Endothelial cell of umbilical vein (primary cell): ENCODE measurements around the gene RALA. TPM values are rescaled to one million over a fixed set of nuclear protein-coding genes. Genes with fewer than 3 reads are reported as not detected.

Experiments used
- BruUV-seq: library from RNA; stranded (reverse); fragments of 400-500 nt; replicated peaks from 2 replicates; lab custom pipeline; 2021; lab: Mats Ljungman, UMichigan
- CTCF ChIA-PET: fragments of 300-600, 350-600 bp; sonication (Branson Sonifier 250); formaldehyde crosslinking; loops from one replicate; lab custom pipeline; 2021; ENCODE audit warnings: antibody characterized with exemption, inconsistent platforms; lab: Charles Lee
- POLR2A ChIA-PET: fragments of 300-600, 350-600 bp; sonication (Branson Sonifier 250); formaldehyde crosslinking; loops from one replicate; lab custom pipeline; 2021; ENCODE audit warnings: antibody characterized with exemption, inconsistent platforms; lab: Charles Lee
- DNase-seq: peaks from one replicate; pipeline ENCODE4 v3.0.0-alpha.2; 2011; ENCODE audit warnings: low read depth, low spot score
- FAIRE-seq: peaks from 2 replicates; lab custom pipeline; 2011; peaks lifted over from hg19 to GRCh38; lab: Jason Lieb, UNC
- H2AFZ ChIP-seq: 2 replicates; pipeline ENCODE4 v1.6.0; 2012; ENCODE audit warnings: low read depth, low read length, control low read depth, inconsistent platforms
- H3K27ac ChIP-seq: 2 replicates; pipeline ENCODE4 v1.5.1; 2011; ENCODE audit warnings: low read depth, mild to moderate bottlenecking, control low read depth, low read length, moderate library complexity; ENCODE audit not compliant: insufficient read depth
- H3K27me3 ChIP-seq, 2 experiments: 2 replicates each; pipeline versions ENCODE4 v1.6.0 to v1.6.1; 2011; ENCODE audit warnings: low read length in 2 of 2, mixed read lengths in 1 of 2; ENCODE audit not compliant: control insufficient read depth in 2 of 2, insufficient read depth in 2 of 2
- H3K36me3 ChIP-seq, 2 experiments: 2 replicates in 1 of 2; 3 replicates in 1 of 2; pipeline ENCODE4 v1.5.1; 2011; ENCODE audit warnings: low read length in 2 of 2, mild to moderate bottlenecking in 1 of 2, moderate library complexity in 1 of 2; ENCODE audit not compliant: control insufficient read depth in 2 of 2, insufficient read depth in 2 of 2; ENCODE audit errors: extremely low read depth in 1 of 2
- H3K4me1 ChIP-seq: 3 replicates; pipeline ENCODE4 v1.5.1; 2011; ENCODE audit warnings: mild to moderate bottlenecking, low read length; ENCODE audit not compliant: control insufficient read depth, insufficient read depth; ENCODE audit errors: extremely low read depth
- H3K4me2 ChIP-seq: 2 replicates; pipeline ENCODE4 v1.6.1; 2011; ENCODE audit warnings: low read length, control low read depth, mixed read lengths; ENCODE audit not compliant: insufficient read depth
- H3K4me3 ChIP-seq, 3 experiments: fragments of 200-600 bp in 1 of 3; sonication (generic), shearing (Covaris generic) in 1 of 3; replicated peaks in 1 of 3; 2 replicates each; pipeline ENCODE4 v1.5.1; 2011 to 2016; ENCODE audit warnings: control low read depth in 3 of 3, low read length in 3 of 3, mild to moderate bottlenecking in 2 of 3, inconsistent platforms in 1 of 3, low read depth in 1 of 3, moderate library complexity in 1 of 3; ENCODE audit not compliant: insufficient read depth in 1 of 3
- H3K79me2 ChIP-seq: 2 replicates; pipeline ENCODE4 v1.6.0; 2012; ENCODE audit warnings: low read length, inconsistent platforms; ENCODE audit not compliant: control insufficient read depth, insufficient read depth
- H3K9ac ChIP-seq: replicated peaks from 2 replicates; pipeline ENCODE3; 2011; ENCODE audit warnings: low read length, control low read depth; ENCODE audit not compliant: insufficient read depth; ENCODE audit errors: extremely low read depth
- H3K9me1 ChIP-seq: replicated peaks from 3 replicates; pipeline ENCODE4 v1.6.0; 2011; ENCODE audit warnings: mild to moderate bottlenecking, low read length; ENCODE audit not compliant: control insufficient read depth, insufficient read depth; ENCODE audit errors: extremely low read depth
- H3K9me3 ChIP-seq: replicated peaks from 2 replicates; pipeline ENCODE4 v1.5.1; 2012; ENCODE audit warnings: low read length, inconsistent platforms; ENCODE audit not compliant: control insufficient read depth, insufficient read depth
- H4K20me1 ChIP-seq: replicated peaks from 2 replicates; pipeline ENCODE3; 2011; ENCODE audit warnings: mild to moderate bottlenecking, low read length; ENCODE audit not compliant: control insufficient read depth, insufficient read depth; ENCODE audit errors: extremely low read depth
- CTCF ChIP-seq, 2 donors: IDR thresholded peaks; 1 replicate in 1 of 2; 2 replicates in 1 of 2; pipeline ENCODE4 v1.5.1; 2011; ENCODE audit warnings: low read length in 2 of 2, mild to moderate bottlenecking in 2 of 2, moderate library complexity in 2 of 2, control low read depth in 1 of 2, inconsistent platforms in 1 of 2, low read depth in 1 of 2; ENCODE audit not compliant: insufficient read depth in 1 of 2; ENCODE audit errors: extremely low read depth in 1 of 2
- EZH2 ChIP-seq: IDR thresholded peaks from 2 replicates; pipeline ENCODE4 v1.6.1; 2012; ENCODE audit warnings: borderline replicate concordance, low read depth, mild to moderate bottlenecking, moderate library complexity, low read length, inconsistent platforms; ENCODE audit not compliant: severe bottlenecking
- FOS ChIP-seq: IDR thresholded peaks from 2 replicates; pipeline ENCODE4 v1.6.1; 2011; ENCODE audit warnings: mild to moderate bottlenecking, low read length, moderate library complexity, borderline replicate concordance; ENCODE audit not compliant: insufficient read depth
- GATA2 ChIP-seq: IDR thresholded peaks from 2 replicates; pipeline ENCODE4 v1.7.0; 2011; ENCODE audit warnings: low read depth, mild to moderate bottlenecking, moderate library complexity, mixed read lengths, low read length; ENCODE audit not compliant: insufficient read length, insufficient read depth
- JUN ChIP-seq: IDR thresholded peaks from 2 replicates; pipeline ENCODE4 v1.6.1; 2011; ENCODE audit warnings: borderline replicate concordance, low read depth; ENCODE audit not compliant: insufficient read length, insufficient read depth
- MYC ChIP-seq: IDR thresholded peaks from one replicate; pipeline ENCODE4 v1.6.1; 2011; ENCODE audit warnings: mild to moderate bottlenecking, low read depth, low read length
- POLR2A ChIP-seq: IDR thresholded peaks from 2 replicates; pipeline ENCODE4 v1.6.1; 2012; ENCODE audit warnings: low read depth, mild to moderate bottlenecking, control low read depth, low read length
- POLR2AphosphoS5 ChIP-seq: IDR thresholded peaks from 2 replicates; pipeline ENCODE4 v1.6.1; 2012; ENCODE audit warnings: low read depth, mild to moderate bottlenecking, control low read depth, low read length, moderate library complexity; ENCODE audit not compliant: insufficient read depth
- dilution Hi-C: fragments of 300-500 bp; cut with MboI; formaldehyde crosslinking; loops from one replicate; pipeline ENCODE4 v1.15.0; 2019; ENCODE audit warnings: low sequenced_read_pairs; ENCODE audit not compliant: extremely low pct_ligation_motif_present
- intact Hi-C: fragments of 100-400 bp; cut with micrococcal nuclease; formaldehyde crosslinking; loops from one replicate; pipeline ENCODE4 v1.10.0; 2022
- polyA plus RNA-seq, 4 experiments: library from polyadenylated mRNA; depleted of rRNA in 3 of 4; stranded (reverse) in 3 of 4; unstranded in 1 of 4; fragments of >200 nt; gene quantifications; 2 replicates each; pipeline versions ENCODE4 v1.2.1 to v1.2.3, GENCODE V29; 2011 to 2012; ENCODE audit warnings: missing spikeins in 1 of 4
- total RNA-seq: library from RNA; stranded (reverse); gene quantifications from 2 replicates; pipeline ENCODE4 v1.2.3, GENCODE V29; 2021
- TF ChIP-seq, protein P1 (sequence below): IDR thresholded peaks from 2 replicates; pipeline ENCODE4 v1.6.1; 2011; ENCODE audit not compliant: insufficient read depth, insufficient read length

Gene RALA
- total and polyA plus RNA-seq, 2 donors (not counting 3 experiments of a cell fraction or from before 2014, with no cell fraction given): 91.1 to 191 TPM

- no peak for FAIRE-seq
- H3K9me1 ChIP-seq: no peaks in the 10 kb centered on the region
- POLR2A ChIA-PET: interaction anchor here (1.9 kb wide), 1 partner anchor 41 kb away, joined by 4 read pairs; no protein-coding TSS in a partner anchor
Measured at GRCh38 chr7:39621261-39621660, 2.1 kb upstream of the RALA start.

More at GRCh38 chr7:39621261-39621660, 2.1 kb upstream of the RALA start:
- peaks cover 0 to under 1% of the 10 kb centered on the region in 2 experiments for H3K36me3 ChIP-seq
- H3K4me3 ChIP-seq: no peak overlapping the region
- no peaks in the 10 kb centered on the region for H3K27me3 ChIP-seq
- CTCF ChIA-PET: interaction anchor here (1.1 to 10.3 kb wide), 3 partner anchors 12 to 41 kb away, joined by 3 to 138 read pairs (median 3); no protein-coding TSS in a partner anchor
- H3K4me1 ChIP-seq: peaks cover 18% of the 10 kb centered on the region
- H3K27ac ChIP-seq: no peak overlapping the region
- no peak overlapping the region for H3K9ac ChIP-seq
- peaks cover 28% of the 10 kb centered on the region for H3K79me2 ChIP-seq
- TF ChIP-seq POLR2AphosphoS5: no peak
- TF ChIP-seq EZH2: no peak
- TF ChIP-seq MYC: no peak
- no peak for TF ChIP-seq POLR2A
- TF ChIP-seq, protein P1, sequence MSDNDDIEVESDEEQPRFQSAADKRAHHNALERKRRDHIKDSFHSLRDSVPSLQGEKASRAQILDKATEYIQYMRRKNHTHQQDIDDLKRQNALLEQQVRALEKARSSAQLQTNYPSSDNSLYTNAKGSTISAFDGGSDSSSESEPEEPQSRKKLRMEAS: no peak
- no peak for TF ChIP-seq CTCF (IDR thresholded peaks at IDR 0.05; ENCODE audit: extremely low read depth in 1 of 2, insufficient read depth in 1 of 2, low read depth in 1 of 2, low read length in 2 of 2)
- no peak for TF ChIP-seq JUN
- TF ChIP-seq GATA2: no peak
- TF ChIP-seq FOS: no peak
- dilution Hi-C loops: no loop called here
- H2AFZ ChIP-seq: no peak overlapping the region
- H3K4me2 ChIP-seq: no peak overlapping the region
- intact Hi-C loops: no loop called here
- no peak for DNase-seq
- H3K9me3 ChIP-seq: no peaks in the 10 kb centered on the region
- H4K20me1 ChIP-seq: no peaks in the 10 kb centered on the region
- no TSS peak for BruUV-seq
